GM21737 (cell line): ENCODE measurements around the gene ERC1.

ENCODE experiments used
- ATAC-seq: cut with Tn5 transposase; IDR thresholded peaks from one replicate; pipeline ENCODE4 v1.9.1; 2021; ENCODE audit warnings: mild to moderate bottlenecking, moderate library complexity; ENCODE audit not compliant: unreplicated experiment

Gene ERC1

GRCh38 chr12:1377117-1377516 is 386.1 kb downstream of the ERC1 start:
- no peak for ATAC-seq

DNA sequence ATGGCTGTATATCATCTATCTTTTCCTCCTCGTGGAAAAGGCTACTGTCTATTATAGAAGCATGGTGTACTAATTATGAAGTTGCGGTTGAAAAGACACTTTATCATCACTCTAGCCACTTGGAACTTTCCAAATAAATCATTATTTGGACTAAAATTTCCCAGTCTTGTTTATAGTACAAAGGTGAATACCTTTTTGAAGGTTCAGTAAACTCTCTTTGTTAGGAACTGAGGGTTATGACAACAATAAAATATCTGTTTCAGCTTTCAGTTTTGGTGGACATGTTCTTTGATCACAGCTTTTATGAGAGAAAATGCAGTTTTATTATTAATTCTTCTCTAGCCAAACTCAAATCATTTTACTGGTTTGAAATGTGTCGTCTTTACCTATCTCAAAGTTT is 386.7 kb downstream of the ERC1 start:
- no peak for ATAC-seq

DNA sequence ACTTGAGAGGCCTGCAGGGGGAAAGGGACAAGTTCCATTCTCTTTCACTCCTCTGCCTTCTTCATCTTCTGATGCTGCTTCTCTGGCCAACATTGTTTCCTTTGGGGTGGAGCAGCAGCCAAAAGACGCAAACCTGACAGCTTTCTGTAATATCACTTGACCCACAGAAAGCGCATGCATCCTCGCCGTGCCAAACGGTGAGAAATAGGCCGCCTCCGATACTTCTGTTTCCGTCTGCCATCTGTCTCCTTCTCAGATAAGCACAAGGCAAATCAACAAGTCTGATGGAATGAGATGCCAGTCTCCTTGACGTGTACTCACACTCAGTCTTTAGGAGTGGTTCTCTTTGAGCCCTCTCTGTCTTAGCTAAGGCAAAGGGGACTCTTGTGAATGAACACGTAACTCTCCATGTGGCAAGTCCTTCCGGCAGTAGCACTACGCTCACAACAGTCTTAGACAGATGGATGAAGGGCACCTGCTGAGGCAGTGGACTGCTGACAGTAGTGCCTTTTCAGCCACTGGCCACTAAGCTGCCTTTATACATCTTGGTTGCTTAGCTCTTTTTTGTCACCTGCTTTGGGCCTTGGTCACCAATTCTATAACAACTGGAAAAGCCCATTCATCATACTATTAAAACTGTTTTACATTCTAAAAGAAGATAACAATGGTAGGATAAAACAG is 389.3 kb downstream of the ERC1 start:
- ATAC-seq: no peak

- ATAC-seq: no peak
These were observed 391.1 kb downstream of the ERC1 start for GRCh38 chr12:1382151-1382550.

- ATAC-seq: no peak
These were observed 391.8 kb downstream of the ERC1 start for GRCh38 chr12:1382826-1383225.

DNA sequence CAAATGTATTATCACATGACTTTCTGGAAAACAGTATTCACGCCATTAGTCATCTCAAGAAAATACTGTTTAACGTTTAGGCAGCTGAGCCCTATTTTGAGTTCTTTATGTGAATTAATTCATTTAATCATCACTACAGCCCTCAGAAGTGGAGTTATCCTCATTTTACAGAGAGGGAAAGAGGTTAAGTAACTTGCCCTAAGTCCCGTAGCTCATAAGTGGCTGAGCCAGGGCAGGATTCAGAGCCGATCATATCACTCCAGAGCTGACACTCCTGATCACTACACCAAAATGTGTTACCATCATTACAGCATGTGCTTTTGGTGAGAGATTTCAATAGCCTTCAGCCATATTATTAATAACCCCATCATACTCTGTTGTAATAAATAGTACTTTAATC is 392.7 kb downstream of the ERC1 start:
- ATAC-seq: no peak

GRCh38 chr12:1384910-1385309 is 393.9 kb downstream of the ERC1 start:
- ATAC-seq: no peak

DNA sequence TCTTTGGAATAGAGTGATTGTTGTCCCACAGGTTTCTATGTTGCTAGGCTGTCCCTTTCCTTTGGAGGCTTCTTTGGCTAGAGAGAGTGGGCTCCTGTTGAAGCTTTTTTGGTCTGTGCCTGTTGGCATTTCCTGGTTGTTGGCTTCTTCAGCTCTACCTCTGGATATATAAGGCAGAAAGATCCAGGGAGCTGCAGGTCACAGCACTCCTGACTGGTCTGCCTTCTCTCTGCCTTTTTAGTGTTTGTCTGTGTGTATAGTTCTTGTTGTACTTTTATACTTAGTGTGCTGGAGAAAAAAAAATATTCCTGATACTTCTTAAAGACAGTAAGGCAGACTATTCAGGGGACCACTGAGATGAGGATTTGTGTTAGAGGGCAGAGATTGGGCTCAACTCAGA is 400.7 kb downstream of the ERC1 start:
- no peak for ATAC-seq

GRCh38 chr12:1395421-1395955 is 404.5 kb downstream of the ERC1 start:
- no peak for ATAC-seq

DNA sequence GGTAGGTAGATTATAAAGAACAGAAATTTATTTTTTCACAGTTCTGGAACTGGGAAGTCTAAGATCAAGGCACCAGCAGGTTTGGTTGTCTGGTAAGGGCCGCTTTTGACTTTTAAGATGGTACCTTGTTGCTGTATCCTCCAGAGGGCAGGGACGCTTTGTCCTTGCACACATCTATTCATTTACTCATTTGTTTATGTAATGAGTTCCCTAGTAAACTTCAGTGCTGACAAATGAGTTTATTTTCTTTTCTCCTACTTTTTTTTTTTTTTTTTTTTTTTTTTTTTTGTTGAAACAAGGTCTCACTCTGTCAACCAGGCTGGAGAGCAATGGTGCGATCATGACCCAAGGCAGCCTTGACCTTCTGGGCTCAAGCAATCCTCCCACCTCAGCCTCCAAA is 407.6 kb downstream of the ERC1 start:
- no peak for ATAC-seq

DNA sequence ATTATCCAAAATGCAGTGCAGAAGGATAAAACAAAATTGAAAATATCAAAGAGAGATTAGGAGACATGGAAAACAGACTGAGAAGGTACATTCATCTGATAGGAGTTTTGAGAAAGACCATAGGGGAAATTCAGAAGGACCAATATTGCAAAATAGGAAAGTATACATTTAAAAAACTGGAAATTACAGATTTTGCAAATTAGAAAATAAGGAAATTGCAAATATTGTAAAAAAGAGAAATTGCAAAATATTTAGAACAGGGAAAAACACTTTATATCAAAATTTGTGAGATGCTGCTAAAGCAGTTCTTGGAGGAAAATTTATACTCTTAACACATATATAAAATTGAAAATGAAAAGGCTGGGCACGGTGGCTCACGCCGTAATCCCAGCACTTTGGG is 410.9 kb downstream of the ERC1 start:
- no peak for ATAC-seq

DNA sequence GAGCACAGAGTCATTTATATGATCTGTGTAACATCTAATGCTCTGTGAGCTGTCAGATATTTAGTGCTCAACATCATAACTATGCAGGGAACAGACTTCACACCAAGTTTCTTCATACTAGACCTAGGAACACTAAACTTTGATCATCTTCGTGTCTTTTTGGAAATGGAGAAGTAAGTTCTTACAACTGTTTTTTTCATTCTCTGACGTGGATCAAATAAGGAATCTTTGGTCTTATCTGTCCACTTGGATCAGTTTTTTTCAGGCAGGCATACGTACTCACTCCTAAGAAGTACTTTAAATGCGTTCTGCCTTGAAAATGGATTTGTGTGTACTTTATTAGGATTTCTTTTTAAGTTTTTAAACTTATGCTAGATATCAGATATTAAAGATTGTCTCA is 412.4 kb downstream of the ERC1 start:
- no peak for ATAC-seq

- no peak for ATAC-seq
These were observed 414.6 kb downstream of the ERC1 start for GRCh38 chr12:1405619-1406018.

DNA sequence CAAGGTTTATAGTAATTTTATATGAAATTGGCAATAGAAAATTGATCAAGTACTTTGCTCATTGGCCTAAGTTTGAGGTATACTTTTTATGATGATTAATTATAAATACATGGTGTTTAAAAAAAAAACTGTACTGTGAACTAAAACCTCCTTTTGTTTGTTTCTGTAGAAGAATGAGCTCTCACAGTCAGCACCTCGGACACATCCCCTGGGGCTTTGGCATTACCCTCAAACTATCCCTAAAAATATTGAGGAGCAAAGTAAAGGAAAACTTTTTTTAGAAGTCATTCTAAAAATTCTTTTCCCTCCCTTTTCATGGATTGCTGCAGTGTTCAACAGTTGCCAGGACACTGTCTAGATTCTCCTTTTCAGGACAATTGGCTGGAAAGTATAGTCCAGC is 419.8 kb downstream of the ERC1 start:
- no peak for ATAC-seq

GRCh38 chr12:1413930-1414329 is 422.9 kb downstream of the ERC1 start:
- no peak for ATAC-seq

- no peak for ATAC-seq
These were observed 427.1 kb downstream of the ERC1 start for GRCh38 chr12:1418144-1418543.

- no peak for ATAC-seq
These were observed 428.9 kb downstream of the ERC1 start for GRCh38 chr12:1419849-1420371.

DNA sequence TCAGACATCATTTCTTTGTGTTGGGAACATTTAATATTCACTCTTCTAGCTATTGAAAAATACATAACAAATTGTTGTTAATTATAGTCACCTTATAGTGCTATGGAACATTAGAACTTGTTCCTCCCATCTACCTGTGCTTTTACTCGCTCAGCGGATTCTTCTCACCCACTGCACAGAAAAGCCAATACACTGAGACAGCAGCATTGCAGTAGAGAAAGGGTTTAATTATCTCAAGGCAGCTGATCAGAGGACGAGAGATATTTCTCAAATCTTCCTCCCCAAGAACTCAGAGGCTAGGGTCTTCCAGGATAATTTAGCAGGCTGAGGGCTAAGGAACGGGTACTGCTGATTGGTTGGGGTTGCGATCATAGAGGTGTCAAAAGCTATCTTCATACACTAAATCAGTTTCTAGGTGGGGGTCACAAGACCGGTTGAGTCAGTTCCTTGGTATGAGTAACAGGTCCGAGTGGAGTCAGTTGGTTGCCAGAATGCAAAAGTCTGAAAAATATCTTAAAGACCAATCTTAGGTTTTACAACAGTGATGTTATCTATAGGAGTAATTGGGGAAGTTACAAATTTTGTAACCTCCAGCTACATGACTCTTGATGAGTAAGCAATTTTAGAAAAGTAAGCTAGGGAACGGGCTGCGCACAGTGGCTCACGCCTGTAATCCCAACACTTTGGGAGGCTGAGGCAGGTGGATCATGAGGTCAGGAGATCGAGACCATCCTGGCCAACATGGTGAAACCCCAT is 430.2 kb downstream of the ERC1 start:
- no peak for ATAC-seq

DNA sequence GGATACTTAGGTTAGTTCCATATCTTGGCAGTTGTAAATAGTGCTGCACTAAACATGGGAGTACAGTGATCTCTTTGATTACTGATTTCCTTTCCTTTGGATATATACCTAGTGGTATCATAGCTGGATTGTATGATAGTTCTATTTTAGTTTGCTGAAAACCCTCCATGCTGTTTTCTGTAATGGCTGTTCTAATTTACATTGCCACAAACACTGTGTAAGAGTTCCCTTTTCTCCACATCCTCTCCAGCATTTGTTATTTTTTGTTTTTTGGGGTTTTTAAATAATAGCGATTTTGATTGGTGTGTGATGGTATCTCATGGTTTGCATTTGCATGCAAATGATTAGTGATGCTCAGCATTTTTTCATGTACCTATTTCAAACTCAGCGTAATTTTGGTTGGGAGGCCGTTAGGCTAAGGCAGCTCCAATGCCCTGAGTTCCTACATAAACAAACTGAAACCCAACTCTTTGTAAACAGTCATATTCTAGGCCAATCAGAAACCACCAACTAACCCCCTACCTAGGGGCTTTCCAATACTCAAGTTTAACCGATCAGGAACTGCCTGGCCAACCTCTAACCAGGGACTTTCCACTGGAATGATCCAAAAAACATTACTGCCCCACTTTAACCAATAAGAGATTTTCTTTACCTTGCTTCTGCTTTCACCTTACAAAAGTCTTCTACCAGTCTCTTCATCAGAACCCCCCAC is 431.7 kb downstream of the ERC1 start:
- ATAC-seq: no peak

GRCh38 chr12:1424674-1425395 is 433.8 kb downstream of the ERC1 start:
- ATAC-seq: no peak

GRCh38 chr12:1425396-1425729 is 434.3 kb downstream of the ERC1 start:
- ATAC-seq: no peak
